ENCODE data around the gene SACM1L.
"Not testable (repeated sequence)": the region's sequence is repeated elsewhere in the genome, so short reads cannot be mapped to it uniquely, and the experiment has no call there.

Gene SACM1L

DNA sequence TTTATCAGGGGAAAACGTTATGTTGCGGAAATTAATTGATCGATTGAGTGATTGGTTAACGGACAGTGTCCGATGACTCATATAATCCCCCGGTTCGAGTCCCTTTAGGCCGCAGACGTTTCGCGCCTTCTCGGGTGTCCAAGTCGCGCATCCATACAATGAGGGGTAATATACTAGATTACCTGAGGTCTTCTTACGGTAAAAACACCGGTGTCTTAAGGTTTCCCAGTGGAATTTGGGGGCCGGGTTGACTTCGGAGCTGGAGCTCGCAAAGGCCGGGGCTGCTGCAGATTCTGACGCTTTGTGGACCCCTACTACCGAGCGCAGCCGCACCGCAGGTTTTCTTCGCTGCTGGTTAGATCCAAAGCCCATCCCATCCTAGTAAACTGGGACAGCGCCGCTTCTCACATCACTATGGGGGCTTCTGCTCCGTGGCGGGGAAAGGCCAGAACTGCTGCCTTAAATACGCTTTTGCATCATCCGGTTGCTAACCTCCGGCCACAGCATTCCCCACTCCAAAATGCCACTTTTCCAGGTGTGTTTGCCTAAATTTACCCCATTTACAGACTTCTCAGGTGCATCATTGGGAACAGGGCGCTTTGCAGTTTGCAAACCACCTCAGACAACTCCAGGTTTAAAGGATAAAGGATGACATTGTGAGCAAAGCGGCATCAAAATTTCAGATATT is 858 bp upstream of the SACM1L start:
- no peak for DNase-seq (ENCODE audit: low read depth)
- H3K4me3 ChIP-seq (ENCODE audit: control insufficient read depth, low read depth, low read length) = peak overlapping the region; percentile 46
- TF ChIP-seq, protein P1, sequence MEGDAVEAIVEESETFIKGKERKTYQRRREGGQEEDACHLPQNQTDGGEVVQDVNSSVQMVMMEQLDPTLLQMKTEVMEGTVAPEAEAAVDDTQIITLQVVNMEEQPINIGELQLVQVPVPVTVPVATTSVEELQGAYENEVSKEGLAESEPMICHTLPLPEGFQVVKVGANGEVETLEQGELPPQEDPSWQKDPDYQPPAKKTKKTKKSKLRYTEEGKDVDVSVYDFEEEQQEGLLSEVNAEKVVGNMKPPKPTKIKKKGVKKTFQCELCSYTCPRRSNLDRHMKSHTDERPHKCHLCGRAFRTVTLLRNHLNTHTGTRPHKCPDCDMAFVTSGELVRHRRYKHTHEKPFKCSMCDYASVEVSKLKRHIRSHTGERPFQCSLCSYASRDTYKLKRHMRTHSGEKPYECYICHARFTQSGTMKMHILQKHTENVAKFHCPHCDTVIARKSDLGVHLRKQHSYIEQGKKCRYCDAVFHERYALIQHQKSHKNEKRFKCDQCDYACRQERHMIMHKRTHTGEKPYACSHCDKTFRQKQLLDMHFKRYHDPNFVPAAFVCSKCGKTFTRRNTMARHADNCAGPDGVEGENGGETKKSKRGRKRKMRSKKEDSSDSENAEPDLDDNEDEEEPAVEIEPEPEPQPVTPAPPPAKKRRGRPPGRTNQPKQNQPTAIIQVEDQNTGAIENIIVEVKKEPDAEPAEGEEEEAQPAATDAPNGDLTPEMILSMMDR (IDR thresholded peaks at IDR 0.05; ENCODE audit: control insufficient read depth, insufficient read depth, low read depth, low read length, missing control alignments) = no peak

DNA sequence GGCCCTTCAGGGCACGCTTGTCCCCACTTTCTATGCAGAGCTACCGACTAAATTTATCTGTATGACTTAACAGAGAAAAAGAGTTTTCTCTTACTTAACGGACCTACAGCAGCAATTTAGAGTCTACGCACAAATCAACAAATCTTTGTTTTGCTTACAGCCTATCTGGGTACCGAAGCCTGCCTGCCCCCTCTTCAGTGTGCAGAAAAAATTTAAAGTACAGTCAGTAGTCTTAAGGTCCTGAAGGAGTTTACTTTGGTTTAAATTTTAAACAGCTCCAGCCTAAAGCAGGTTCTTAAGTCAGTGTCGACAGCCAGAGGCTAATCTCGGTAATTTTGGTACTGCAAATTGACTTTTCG is 570 bp downstream of the SACM1L start:
- TF ChIP-seq, protein P1 (IDR thresholded peaks at IDR 0.05; ENCODE audit: control insufficient read depth, insufficient read depth, low read depth, low read length, missing control alignments) = no peak
- H3K4me3 ChIP-seq (ENCODE audit: control insufficient read depth, low read depth, low read length) = peak overlapping the region; percentile 76
- DNase-seq (ENCODE audit: low read depth) = no peak

DNA sequence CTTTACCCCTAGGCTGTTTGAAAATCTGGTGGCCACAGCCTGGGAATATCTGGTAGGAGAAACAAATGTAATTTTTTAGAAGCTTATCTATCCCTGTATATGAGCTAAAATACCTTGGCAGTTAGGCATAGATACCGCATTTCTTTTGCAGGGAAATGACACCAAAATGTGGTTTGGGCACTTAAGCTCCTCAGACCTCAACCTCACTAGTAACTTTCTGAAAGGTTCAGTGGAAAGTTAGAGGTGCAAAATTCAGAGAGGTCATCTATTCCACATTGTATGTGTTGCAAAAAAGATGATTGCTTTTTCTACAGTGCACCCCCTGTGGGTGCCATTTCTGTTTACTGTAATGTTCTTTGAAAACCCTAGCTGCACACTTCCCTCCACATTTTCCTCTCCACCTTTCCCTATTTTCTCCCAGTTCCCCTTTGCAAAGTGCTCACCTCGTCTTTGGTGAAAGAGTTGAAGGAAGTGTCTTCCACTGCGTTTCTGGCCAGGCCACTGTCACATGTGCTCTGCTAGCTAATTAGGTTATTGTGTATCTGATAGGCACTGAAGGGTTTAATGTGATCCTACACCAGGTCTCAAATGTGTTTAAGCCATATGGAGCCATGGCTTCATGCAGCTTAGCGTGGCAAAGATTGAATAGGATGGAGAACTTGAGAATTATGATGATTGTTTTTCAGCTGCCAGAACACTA is 1.3 kb downstream of the SACM1L start:
- no peak for DNase-seq (ENCODE audit: low read depth)
- TF ChIP-seq, protein P1 (IDR thresholded peaks at IDR 0.05; ENCODE audit: control insufficient read depth, insufficient read depth, low read depth, low read length, missing control alignments) = no peak
- peak overlapping the region; percentile 76 for H3K4me3 ChIP-seq (ENCODE audit: control insufficient read depth, low read depth, low read length)

DNA sequence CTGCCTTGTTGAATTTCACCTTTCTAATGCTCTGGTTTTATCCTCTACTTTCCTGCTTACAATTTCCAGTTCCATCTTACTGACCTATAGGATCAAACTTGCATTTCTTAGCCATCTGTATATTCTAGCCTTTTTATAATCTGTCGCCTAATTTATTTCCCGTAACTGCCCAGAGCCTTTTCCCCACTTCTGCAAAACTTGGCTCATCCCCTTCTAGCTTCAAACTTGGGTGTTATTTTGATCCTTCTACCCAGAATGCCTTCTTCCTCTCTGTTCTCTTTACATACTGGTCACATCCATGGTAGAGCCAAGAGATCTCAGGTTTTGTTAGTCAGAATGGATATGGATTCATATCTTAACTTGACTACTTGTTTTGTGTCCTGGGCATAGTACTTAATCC is 2.6 kb downstream of the SACM1L start:
- TF ChIP-seq, protein P1 (IDR thresholded peaks at IDR 0.05; ENCODE audit: control insufficient read depth, insufficient read depth, low read depth, low read length, missing control alignments) = no peak
- no peak for DNase-seq (ENCODE audit: low read depth)
- H3K4me3 ChIP-seq (ENCODE audit: control insufficient read depth, low read depth, low read length) = no peak overlapping the region

DNA sequence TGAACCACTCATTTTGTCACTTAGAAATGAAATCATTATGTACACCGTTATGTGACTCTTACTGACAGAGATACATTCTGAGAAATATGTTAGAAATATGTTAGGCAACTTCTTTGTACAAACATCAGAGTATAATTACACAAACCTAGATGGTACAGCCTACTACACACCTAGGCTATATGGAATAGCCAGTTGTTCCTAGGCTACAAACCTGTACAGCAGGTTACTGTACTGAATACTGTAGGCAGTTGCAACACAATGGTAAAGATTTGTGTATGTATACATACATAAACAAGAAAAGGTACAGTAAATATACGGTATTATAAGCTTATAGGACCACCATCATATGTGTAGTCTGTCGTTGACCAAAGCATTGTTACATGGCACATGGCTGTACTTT is 3.7 kb downstream of the SACM1L start:
- no peak for DNase-seq (ENCODE audit: low read depth)
- TF ChIP-seq, protein P1 (IDR thresholded peaks at IDR 0.05; ENCODE audit: control insufficient read depth, insufficient read depth, low read depth, low read length, missing control alignments) = no peak
- no peak overlapping the region for H3K4me3 ChIP-seq (ENCODE audit: control insufficient read depth, low read depth, low read length)

DNA sequence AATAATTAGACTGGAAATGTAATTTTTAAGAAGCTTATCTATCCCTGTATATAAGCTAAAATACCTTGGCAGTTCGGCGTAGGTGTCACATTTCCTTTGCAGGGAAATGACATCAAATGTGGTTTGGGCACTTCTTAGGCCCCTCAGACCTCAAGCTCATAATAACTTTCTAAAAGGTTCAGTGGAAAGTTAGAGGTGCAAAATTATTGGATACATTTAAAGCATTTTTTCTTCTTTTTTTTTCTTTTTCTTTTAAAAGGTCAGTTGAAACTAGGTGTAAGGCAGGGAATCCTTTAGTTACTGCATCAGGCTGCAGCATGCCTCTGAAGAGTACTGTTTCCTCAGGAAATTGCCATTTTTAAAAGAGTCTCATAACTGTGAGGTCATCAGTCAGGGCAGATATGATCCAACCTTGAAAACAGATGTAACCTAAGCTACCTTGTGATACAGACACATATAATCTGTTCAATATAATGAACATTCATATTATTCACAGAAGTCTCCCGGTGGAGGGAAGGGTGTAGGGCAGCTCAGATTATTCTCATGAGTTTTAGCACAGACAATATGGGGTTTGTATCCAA is 4.8 kb downstream of the SACM1L start:
- no peak overlapping the region for H3K4me3 ChIP-seq (ENCODE audit: control insufficient read depth, low read depth, low read length)

DNA sequence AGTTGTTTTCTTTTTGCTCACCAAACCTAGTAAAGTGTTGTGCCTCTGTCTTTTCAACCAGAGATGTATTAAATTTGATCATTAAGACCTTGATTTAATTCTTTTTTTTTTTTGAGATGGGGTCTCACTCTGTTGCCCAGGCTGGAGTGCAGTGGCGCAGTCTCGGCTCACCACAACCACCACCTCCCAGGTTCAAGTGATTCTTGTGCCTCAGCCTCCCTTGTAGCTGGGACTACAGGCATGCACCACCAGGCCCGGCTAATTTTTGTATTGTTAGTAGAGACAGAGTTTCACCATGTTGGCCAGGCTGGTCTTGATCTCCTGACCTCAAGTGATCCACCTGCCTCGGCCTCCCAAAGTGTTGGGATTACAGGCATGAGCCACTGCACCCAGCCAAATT is 6.0 kb downstream of the SACM1L start:
- DNase-seq (ENCODE audit: low read depth) = not testable (repeated sequence)

More for the DNA sequence above, 4.8 kb downstream of the SACM1L start:
- no peak for DNase-seq (ENCODE audit: low read depth)
- TF ChIP-seq, protein P1 (IDR thresholded peaks at IDR 0.05; ENCODE audit: control insufficient read depth, insufficient read depth, low read depth, low read length, missing control alignments) = no peak

More for the DNA sequence above, 6.0 kb downstream of the SACM1L start:
- not testable (repeated sequence) for H3K4me3 ChIP-seq (ENCODE audit: control insufficient read depth, low read depth, low read length)

Data from AG09309 (cell line).